Ishikawa (cell line): ENCODE data around the gene NPS.

Experiments used
- CEBPB ChIP-seq: IDR thresholded peaks from 2 replicates; pipeline ENCODE4 v1.6.1; 2012
- CREB1 ChIP-seq: IDR thresholded peaks from 2 replicates; pipeline ENCODE4 v1.6.1; 2012; ENCODE audit warnings: low read depth
- EGR1 ChIP-seq: IDR thresholded peaks from 2 replicates; pipeline ENCODE4 v1.6.1; 2012
- EP300 ChIP-seq: IDR thresholded peaks from 2 replicates; pipeline ENCODE4 v1.6.1; 2012; ENCODE audit warnings: borderline replicate concordance
- FOXM1 ChIP-seq: IDR thresholded peaks from 2 replicates; pipeline ENCODE4 v1.6.1; 2012; ENCODE audit warnings: low read depth, borderline replicate concordance
- MAX ChIP-seq: IDR thresholded peaks from 2 replicates; pipeline ENCODE4 v1.6.1; 2012
- NFIC ChIP-seq: IDR thresholded peaks from 2 replicates; pipeline ENCODE4 v1.6.1; 2012
- RAD21 ChIP-seq: IDR thresholded peaks from 2 replicates; pipeline ENCODE4 v1.6.1; 2012; ENCODE audit warnings: low read depth
- REST ChIP-seq: IDR thresholded peaks from 2 replicates; pipeline ENCODE4 v1.6.1; 2012; ENCODE audit warnings: low read depth, mild to moderate bottlenecking
- TAF1 ChIP-seq: IDR thresholded peaks from 2 replicates; pipeline ENCODE4 v1.6.1; 2012; ENCODE audit warnings: low read depth, mild to moderate bottlenecking
- TCF12 ChIP-seq: IDR thresholded peaks from 2 replicates; pipeline ENCODE4 v1.6.1; 2012; ENCODE audit warnings: low read depth
- TEAD4 ChIP-seq: IDR thresholded peaks from 2 replicates; pipeline ENCODE4 v1.6.1; 2012
- USF1 ChIP-seq: IDR thresholded peaks from 2 replicates; pipeline ENCODE4 v1.6.1; 2012
- YY1 ChIP-seq: IDR thresholded peaks from 2 replicates; pipeline ENCODE4 v1.6.1; 2012; ENCODE audit warnings: low read depth
- ZBTB7A ChIP-seq: IDR thresholded peaks from 2 replicates; pipeline ENCODE4 v1.6.1; 2012; ENCODE audit warnings: low read depth

The NPS gene

GRCh38 chr10:127579640-127580039, 30.5 kb downstream of the NPS start:
- TF ChIP-seq MAX (no peak), EGR1 (no peak), EP300 (no peak), FOXM1 (no peak), TAF1 (no peak), TCF12 (no peak), YY1 (no peak), ZBTB7A (no peak), NFIC (no peak), TEAD4 (no peak), USF1 (no peak), CREB1 (no peak), RAD21 (no peak), CEBPB (no peak), REST (no peak)

GRCh38 chr10:127580822-127581221, 31.7 kb downstream of the NPS start:
- TF ChIP-seq TCF12, result no peak
- TF ChIP-seq MAX, result no peak
- no peak for TF ChIP-seq USF1
- no peak for TF ChIP-seq TEAD4
- no peak for TF ChIP-seq TAF1
- no peak for TF ChIP-seq CREB1
- no peak for TF ChIP-seq FOXM1
- TF ChIP-seq RAD21, result no peak
- TF ChIP-seq REST, result no peak
- TF ChIP-seq CEBPB, result no peak

- TF ChIP-seq TAF1 (no peak), TCF12 (no peak), ZBTB7A (no peak), MAX (no peak), NFIC (no peak), EP300 (no peak)
Observed at GRCh38 chr10:127585519-127586023, 36.5 kb downstream of the NPS start.

- TF ChIP-seq TCF12 (no peak), YY1 (no peak), ZBTB7A (no peak), REST (no peak)
Observed at GRCh38 chr10:127587668-127588365, 38.7 kb downstream of the NPS start.

- TF ChIP-seq USF1 (no peak), RAD21 (no peak), YY1 (no peak), EP300 (no peak), MAX (no peak), CREB1 (no peak), CEBPB (no peak), ZBTB7A (no peak), NFIC (no peak)
Observed at GRCh38 chr10:127592586-127592985, 43.5 kb downstream of the NPS start.
